ENCODE measurements around the gene TPRG1.
"Not testable (repeated sequence)": the region's sequence is repeated elsewhere in the genome, so short reads cannot be mapped to it uniquely, and the experiment has no call there.

Gene TPRG1

GRCh38 chr3:189307963-189308362, 136.2 kb downstream of the TPRG1 start:
- no peak overlapping the region for H3K4me3 ChIP-seq (ENCODE audit: low read depth, low read length)

GRCh38 chr3:189308608-189309007, 136.8 kb downstream of the TPRG1 start:
- no peak overlapping the region for H3K4me3 ChIP-seq (ENCODE audit: low read depth, low read length)

- no peak overlapping the region for H3K4me3 ChIP-seq (ENCODE audit: low read depth, low read length)
Measured at GRCh38 chr3:189309400-189309975, 137.7 kb downstream of the TPRG1 start.

- no peak overlapping the region for H3K4me3 ChIP-seq (ENCODE audit: low read depth, low read length)
Measured at GRCh38 chr3:189311521-189311920, 139.8 kb downstream of the TPRG1 start.

- H3K4me3 ChIP-seq (ENCODE audit: low read depth, low read length): no peak overlapping the region
Measured at GRCh38 chr3:189312866-189313265, 141.1 kb downstream of the TPRG1 start.

- no peak overlapping the region for H3K4me3 ChIP-seq (ENCODE audit: low read depth, low read length)
Measured at GRCh38 chr3:189316296-189317019, 144.7 kb downstream of the TPRG1 start.

GRCh38 chr3:189317911-189318310, 146.1 kb downstream of the TPRG1 start:
- H3K4me3 ChIP-seq (ENCODE audit: low read depth, low read length): no peak overlapping the region

- no peak overlapping the region for H3K4me3 ChIP-seq (ENCODE audit: low read depth, low read length)
Measured at GRCh38 chr3:189320511-189320910, 148.7 kb downstream of the TPRG1 start.

GRCh38 chr3:189322339-189322738, 150.6 kb downstream of the TPRG1 start:
- no peak overlapping the region for H3K4me3 ChIP-seq (ENCODE audit: low read depth, low read length)

GRCh38 chr3:189324538-189325138, 152.9 kb downstream of the TPRG1 start:
- no peak overlapping the region for H3K4me3 ChIP-seq (ENCODE audit: low read depth, low read length)

- H3K4me3 ChIP-seq (ENCODE audit: low read depth, low read length): no peak overlapping the region
Measured at GRCh38 chr3:189325454-189325853, 153.7 kb downstream of the TPRG1 start.

- not testable (repeated sequence) for H3K4me3 ChIP-seq (ENCODE audit: low read depth, low read length)
Measured at GRCh38 chr3:189329630-189330029, 157.9 kb downstream of the TPRG1 start.

GRCh38 chr3:189330066-189330465, 158.3 kb downstream of the TPRG1 start:
- H3K4me3 ChIP-seq (ENCODE audit: low read depth, low read length): no peak overlapping the region

- H3K4me3 ChIP-seq (ENCODE audit: low read depth, low read length): no peak overlapping the region
Measured at GRCh38 chr3:189331002-189331418, 159.2 kb downstream of the TPRG1 start.

GRCh38 chr3:189334064-189334920, 162.5 kb downstream of the TPRG1 start:
- no peak overlapping the region for H3K4me3 ChIP-seq (ENCODE audit: low read depth, low read length)

- H3K4me3 ChIP-seq (ENCODE audit: low read depth, low read length): no peak overlapping the region
Measured at GRCh38 chr3:189337673-189338091, 165.9 kb downstream of the TPRG1 start.

GRCh38 chr3:189338366-189338765, 166.6 kb downstream of the TPRG1 start:
- no peak overlapping the region for H3K4me3 ChIP-seq (ENCODE audit: low read depth, low read length)

GRCh38 chr3:189339996-189340395, 168.2 kb downstream of the TPRG1 start:
- no peak overlapping the region for H3K4me3 ChIP-seq (ENCODE audit: low read depth, low read length)

- no peak overlapping the region for H3K4me3 ChIP-seq (ENCODE audit: low read depth, low read length)
Measured at GRCh38 chr3:189340680-189341460, 169.1 kb downstream of the TPRG1 start.

- H3K4me3 ChIP-seq (ENCODE audit: low read depth, low read length): no peak overlapping the region
Measured at GRCh38 chr3:189342811-189343210, 171.0 kb downstream of the TPRG1 start.

- H3K4me3 ChIP-seq (ENCODE audit: low read depth, low read length): no peak overlapping the region
Measured at GRCh38 chr3:189344996-189345395, 173.2 kb downstream of the TPRG1 start.
